ENCODE data around the gene KCNK10. TPM values are rescaled to one million over a fixed set of nuclear protein-coding genes. Genes with fewer than 3 reads are reported as not detected.

KCNK10 gene
- total RNA-seq, 2 experiments from 2014 or later: 0.68 to 0.73 TPM

DNA sequence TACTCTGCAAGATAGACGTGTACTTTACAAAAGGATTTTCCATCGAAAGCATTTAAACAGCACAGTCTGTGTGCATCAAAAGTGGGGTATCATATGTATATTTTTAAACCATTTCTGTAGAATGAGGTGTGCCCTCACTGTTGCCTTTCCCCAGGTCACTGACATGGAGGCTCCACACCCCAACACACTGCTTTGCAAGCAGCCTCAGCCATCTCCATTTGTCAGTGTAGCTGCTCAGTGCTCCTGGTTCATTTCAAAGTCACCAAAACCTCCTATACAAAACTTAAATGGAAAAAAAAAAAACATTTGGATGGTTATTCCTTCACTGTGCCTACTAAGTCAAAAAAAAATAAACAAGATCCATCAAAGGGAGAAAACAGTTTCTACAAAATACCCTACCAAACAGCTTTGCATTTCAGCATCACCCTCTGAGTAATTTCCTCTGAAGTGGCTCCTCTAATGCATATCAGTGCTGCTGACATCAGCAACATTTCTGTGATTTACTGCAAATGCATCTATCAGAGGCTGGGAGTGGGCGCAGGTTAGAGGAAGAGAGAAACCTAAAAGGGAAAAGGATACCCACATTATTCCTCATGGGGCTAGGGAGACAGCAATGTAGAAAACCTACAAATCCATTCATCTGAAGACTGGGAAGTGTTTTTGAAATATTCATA lies 46.0 kb downstream of the KCNK10 start:
- intact Hi-C loops (cut with micrococcal nuclease; ENCODE audit: unreplicated experiment): no loop called here
- no peaks in the 10 kb centered on the region for H3K36me3 ChIP-seq (ENCODE audit: insufficient read depth, low read length)
- no peak overlapping the region for H3K4me3 ChIP-seq (ENCODE audit: low read depth, low read length, poor library complexity, severe bottlenecking)
- no peaks in the 10 kb centered on the region for H3K9me2 ChIP-seq (ENCODE audit: insufficient read depth, low read length)
- H3K27ac ChIP-seq (ENCODE audit: low read depth, low read length, poor library complexity, severe bottlenecking): no peak overlapping the region
- DNase-seq (ENCODE audit: low spot score): no peak
- no TSS peak for BruUV-seq (replicated peaks)
- H3K79me2 ChIP-seq (ENCODE audit: insufficient read depth, low read depth, low read length): no peaks in the 10 kb centered on the region
- H2AFZ ChIP-seq (ENCODE audit: low read length): no peak overlapping the region
- no peak for TF ChIP-seq EZH2phosphoT487 (IDR thresholded peaks at IDR 0.05; ENCODE audit: borderline replicate concordance, low read depth, low read length)
- TF ChIP-seq, protein P1, sequence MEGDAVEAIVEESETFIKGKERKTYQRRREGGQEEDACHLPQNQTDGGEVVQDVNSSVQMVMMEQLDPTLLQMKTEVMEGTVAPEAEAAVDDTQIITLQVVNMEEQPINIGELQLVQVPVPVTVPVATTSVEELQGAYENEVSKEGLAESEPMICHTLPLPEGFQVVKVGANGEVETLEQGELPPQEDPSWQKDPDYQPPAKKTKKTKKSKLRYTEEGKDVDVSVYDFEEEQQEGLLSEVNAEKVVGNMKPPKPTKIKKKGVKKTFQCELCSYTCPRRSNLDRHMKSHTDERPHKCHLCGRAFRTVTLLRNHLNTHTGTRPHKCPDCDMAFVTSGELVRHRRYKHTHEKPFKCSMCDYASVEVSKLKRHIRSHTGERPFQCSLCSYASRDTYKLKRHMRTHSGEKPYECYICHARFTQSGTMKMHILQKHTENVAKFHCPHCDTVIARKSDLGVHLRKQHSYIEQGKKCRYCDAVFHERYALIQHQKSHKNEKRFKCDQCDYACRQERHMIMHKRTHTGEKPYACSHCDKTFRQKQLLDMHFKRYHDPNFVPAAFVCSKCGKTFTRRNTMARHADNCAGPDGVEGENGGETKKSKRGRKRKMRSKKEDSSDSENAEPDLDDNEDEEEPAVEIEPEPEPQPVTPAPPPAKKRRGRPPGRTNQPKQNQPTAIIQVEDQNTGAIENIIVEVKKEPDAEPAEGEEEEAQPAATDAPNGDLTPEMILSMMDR (conservative IDR thresholded peaks at IDR 0.05; ENCODE audit: low read length): no peak
- ChIA-PET POLR2A (interaction anchor here (0.6 to 1.3 kb wide), 2 partner anchors 12 to 13 kb away, joined by 3 to 5 read pairs; no protein-coding TSS in a partner anchor), CTCF (ENCODE audit: unreplicated experiment) (no interaction called here)
- H3K9me3 ChIP-seq (ENCODE audit: low read length): no peaks in the 10 kb centered on the region
- H3K4me2 ChIP-seq (ENCODE audit: low read length): no peak overlapping the region
- H3K4me1 ChIP-seq (ENCODE audit: insufficient read depth, low read length, poor library complexity, severe bottlenecking): no peaks in the 10 kb centered on the region
- H4K20me1 ChIP-seq (ENCODE audit: insufficient read depth, low read length): no peaks in the 10 kb centered on the region

DNA sequence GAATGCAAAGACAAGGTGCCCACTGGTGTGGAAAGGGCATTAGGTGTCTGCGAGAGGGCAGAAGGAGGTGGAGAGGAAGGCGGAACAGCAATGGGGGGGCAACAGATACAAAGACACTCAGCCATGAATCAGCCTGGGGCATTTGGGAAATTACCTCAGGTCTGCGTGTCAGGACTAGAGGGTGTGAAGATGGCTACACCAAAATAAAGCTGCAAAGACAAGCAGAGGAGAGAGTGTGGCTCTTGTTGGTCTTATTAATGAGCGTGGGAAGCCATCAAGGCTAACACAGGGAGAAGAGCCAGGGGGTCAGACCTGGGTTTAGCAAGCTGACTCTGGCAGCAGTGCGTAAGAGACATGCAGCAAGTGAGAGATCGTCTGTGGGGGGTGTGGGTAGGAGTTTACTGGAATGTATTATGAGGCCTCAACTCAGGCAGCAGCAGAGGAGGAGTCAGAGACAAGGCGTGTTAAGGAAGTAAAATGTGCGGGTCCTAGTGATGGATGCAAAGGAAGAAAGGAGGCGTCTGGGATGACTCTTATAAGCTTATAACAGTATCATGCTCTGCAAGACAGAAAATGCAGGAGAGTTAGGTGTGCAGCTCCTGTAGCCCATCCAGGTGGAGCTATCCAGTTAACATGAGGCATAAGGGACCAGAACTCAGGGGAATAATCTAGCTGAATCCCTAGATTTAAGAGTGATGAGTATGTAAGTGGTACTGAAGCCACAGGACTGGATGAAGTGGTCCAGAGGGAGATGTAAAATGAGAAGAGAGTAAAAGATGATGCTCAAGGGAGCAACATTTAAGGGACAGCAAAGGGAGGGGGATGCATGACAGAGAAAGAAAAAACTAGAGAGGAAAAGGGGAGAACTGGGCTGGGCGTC lies 50.4 kb downstream of the KCNK10 start:
- intact Hi-C loops (cut with micrococcal nuclease; ENCODE audit: unreplicated experiment): no loop called here
- H3K9me3 ChIP-seq (ENCODE audit: low read length): no peaks in the 10 kb centered on the region
- H4K20me1 ChIP-seq (ENCODE audit: insufficient read depth, low read length): no peaks in the 10 kb centered on the region
- POLR2A ChIA-PET: interaction anchor here (0.8 kb wide), 1 partner anchor 10 kb away, joined by 3 read pairs; no protein-coding TSS in a partner anchor
- no TSS peak for BruUV-seq (replicated peaks)
- no peak overlapping the region for H3K27ac ChIP-seq (ENCODE audit: low read depth, low read length, poor library complexity, severe bottlenecking)
- CTCF ChIA-PET (ENCODE audit: unreplicated experiment): no interaction called here
- no peak for DNase-seq (ENCODE audit: low spot score)
- no peaks in the 10 kb centered on the region for H3K4me1 ChIP-seq (ENCODE audit: insufficient read depth, low read length, poor library complexity, severe bottlenecking)
- H3K4me2 ChIP-seq (ENCODE audit: low read length): no peak overlapping the region
- H3K4me3 ChIP-seq (ENCODE audit: low read depth, low read length, poor library complexity, severe bottlenecking): no peak overlapping the region
- no peaks in the 10 kb centered on the region for H3K79me2 ChIP-seq (ENCODE audit: insufficient read depth, low read depth, low read length)
- H3K9me2 ChIP-seq (ENCODE audit: insufficient read depth, low read length): no peaks in the 10 kb centered on the region
- TF ChIP-seq EZH2phosphoT487 (IDR thresholded peaks at IDR 0.05; ENCODE audit: borderline replicate concordance, low read depth, low read length): no peak
- TF ChIP-seq, protein P1 (conservative IDR thresholded peaks at IDR 0.05; ENCODE audit: low read length): no peak
- H2AFZ ChIP-seq (ENCODE audit: low read length): no peak overlapping the region
- no peaks in the 10 kb centered on the region for H3K36me3 ChIP-seq (ENCODE audit: insufficient read depth, low read length)

Data from OCI-LY7 (cell line).